Stomach smooth muscle (tissue), 2 donors: Measurements from ENCODE around the gene ZNF26.

Source experiments
- H3K27ac ChIP-seq: one replicate; pipeline ENCODE4 v1.7.0; 2013; ENCODE audit warnings: mild to moderate bottlenecking, low read length, inconsistent platforms
- H3K27me3 ChIP-seq, 2 donors: one replicate each; pipeline ENCODE4 v1.7.0; 2013; ENCODE audit warnings: low read length in 2 of 2; ENCODE audit not compliant: insufficient read depth in 2 of 2, control insufficient read depth in 1 of 2
- H3K36me3 ChIP-seq, 2 donors: one replicate each; pipeline ENCODE4 v1.7.0; 2013; ENCODE audit warnings: low read length in 2 of 2; ENCODE audit not compliant: control insufficient read depth in 2 of 2, insufficient read depth in 2 of 2
- H3K4me1 ChIP-seq: one replicate; pipeline ENCODE4 v1.7.0; 2013; ENCODE audit warnings: low read length; ENCODE audit not compliant: control insufficient read depth, insufficient read depth
- H3K4me3 ChIP-seq, 2 donors: one replicate each; pipeline ENCODE4 v1.7.0; 2013; ENCODE audit warnings: low read length in 2 of 2
- H3K9ac ChIP-seq, 2 donors: one replicate each; pipeline ENCODE4 v1.7.0; 2013; ENCODE audit warnings: low read length in 2 of 2, mild to moderate bottlenecking in 1 of 2
- H3K9me3 ChIP-seq, 2 donors: one replicate each; pipeline ENCODE4 v1.7.0; 2013; ENCODE audit warnings: low read length in 2 of 2; ENCODE audit not compliant: control insufficient read depth in 2 of 2
- donor health status: healthy.
- donor health status: Pancreatic carcinoma.

Gene ZNF26

GRCh38 chr12:133010657-133011297 is 24.6 kb downstream of the ZNF26 start:
- H3K36me3 ChIP-seq, result peaks cover 53% of the 10 kb centered on the region in 2 donors
- no peak overlapping the region for H3K27ac ChIP-seq
- H3K9me3 ChIP-seq, result peaks cover 38 to 39% of the 10 kb centered on the region in 2 donors
- H3K4me3 ChIP-seq, result peak overlapping the region in 1 of 2 donors; percentile 50
- H3K27me3 ChIP-seq, result no peaks in the 10 kb centered on the region
- H3K4me1 ChIP-seq, result no peaks in the 10 kb centered on the region
- H3K9ac ChIP-seq, result no peak overlapping the region

GRCh38 chr12:133023566-133023965 is 37.4 kb downstream of the ZNF26 start:
- no peak overlapping the region for H3K4me3 ChIP-seq
- H3K27ac ChIP-seq, result no peak overlapping the region
- no peaks in the 10 kb centered on the region for H3K27me3 ChIP-seq
- H3K4me1 ChIP-seq, result no peaks in the 10 kb centered on the region
- peaks cover 4 to 24% of the 10 kb centered on the region in 2 donors for H3K9me3 ChIP-seq
- H3K9ac ChIP-seq, result no peak overlapping the region
- peaks cover 0 to 3% of the 10 kb centered on the region in 2 donors for H3K36me3 ChIP-seq

GRCh38 chr12:133026996-133027395 is 40.8 kb downstream of the ZNF26 start:
- peaks cover 2 to 23% of the 10 kb centered on the region in 2 donors for H3K9me3 ChIP-seq

GRCh38 chr12:133037207-133038005 is 51.2 kb downstream of the ZNF26 start, which contains the start of gene ZNF84:
Gene ZNF84 (plus strand): TSS chr12:133037509. CDS start chr12:133041468, 3,959 bp downstream.
- peak within 1 kb of the TSS; percentile 80 to 86 for H3K4me3 ChIP-seq
- H3K9me3 ChIP-seq, result peaks cover 13 to 30% of the 10 kb centered on the region in 2 donors
- peak within 1 kb of the TSS; percentile 78 to 86 for H3K9ac ChIP-seq
- H3K36me3 ChIP-seq, result peaks cover 8 to 17% of the 10 kb centered on the region in 2 donors
- no peaks in the 10 kb centered on the region for H3K27me3 ChIP-seq
- H3K4me1 ChIP-seq, result peaks cover 4% of the 10 kb centered on the region
- peak within 1 kb of the TSS; percentile 83 for H3K27ac ChIP-seq

More at GRCh38 chr12:133026996-133027395, 40.8 kb downstream of the ZNF26 start:
- Histone ChIP-seq H3K4me3 (no peak overlapping the region), H3K36me3 (no peaks in the 10 kb centered on the region), H3K27ac (no peak overlapping the region), H3K27me3 (no peaks in the 10 kb centered on the region), H3K4me1 (no peaks in the 10 kb centered on the region), H3K9ac (no peak overlapping the region)

- H3K4me1 ChIP-seq, result peaks cover 4% of the 10 kb centered on the region
Measured at GRCh38 chr12:133038118-133038709, 52.0 kb downstream of the ZNF26 start.

GRCh38 chr12:133046698-133047097 is 60.5 kb downstream of the ZNF26 start:
- H3K4me1 ChIP-seq, result no peaks in the 10 kb centered on the region
- peaks cover 71 to 73% of the 10 kb centered on the region in 2 donors for H3K36me3 ChIP-seq
- no peak overlapping the region for H3K9ac ChIP-seq
- H3K9me3 ChIP-seq, result peaks cover 57 to 85% of the 10 kb centered on the region in 2 donors
- H3K27ac ChIP-seq, result no peak overlapping the region
- H3K4me3 ChIP-seq, result no peak overlapping the region
- no peaks in the 10 kb centered on the region for H3K27me3 ChIP-seq

More at GRCh38 chr12:133038118-133038709, 52.0 kb downstream of the ZNF26 start:
- H3K27me3 ChIP-seq, result no peaks in the 10 kb centered on the region
- peak overlapping the region; percentile 80 to 86 for H3K4me3 ChIP-seq
- peaks cover 19 to 35% of the 10 kb centered on the region in 2 donors for H3K9me3 ChIP-seq
- H3K9ac ChIP-seq, result peak overlapping the region; percentile 78 to 86
- peaks cover 14 to 22% of the 10 kb centered on the region in 2 donors for H3K36me3 ChIP-seq
- peak overlapping the region; percentile 83 for H3K27ac ChIP-seq

- Histone ChIP-seq H3K27me3 (no peaks in the 10 kb centered on the region), H3K9ac (no peak overlapping the region), H3K36me3 (peaks cover 28 to 45% of the 10 kb centered on the region in 2 donors), H3K4me3 (peak overlapping the region; percentile 16 to 40), H3K4me1 (no peaks in the 10 kb centered on the region), H3K9me3 (peaks cover 68 to 83% of the 10 kb centered on the region in 2 donors), H3K27ac (no peak overlapping the region)
Measured at GRCh38 chr12:133057446-133057845, 71.3 kb downstream of the ZNF26 start.

- H3K9ac ChIP-seq, result no peak overlapping the region
- H3K4me1 ChIP-seq, result no peaks in the 10 kb centered on the region
- H3K27me3 ChIP-seq, result no peaks in the 10 kb centered on the region
- H3K9me3 ChIP-seq, result peaks cover 69 to 80% of the 10 kb centered on the region in 2 donors
- peak overlapping the region in 1 of 2 donors; percentile 40 for H3K4me3 ChIP-seq
- H3K36me3 ChIP-seq, result peaks cover 19 to 35% of the 10 kb centered on the region in 2 donors
- H3K27ac ChIP-seq, result no peak overlapping the region
Measured at GRCh38 chr12:133058203-133059113, 72.3 kb downstream of the ZNF26 start.

GRCh38 chr12:133061954-133062353 is 75.8 kb downstream of the ZNF26 start:
- no peak overlapping the region for H3K9ac ChIP-seq
- H3K9me3 ChIP-seq, result peaks cover 78 to 85% of the 10 kb centered on the region in 2 donors
- peak overlapping the region in 1 of 2 donors; percentile 26 for H3K4me3 ChIP-seq
- no peak overlapping the region for H3K27ac ChIP-seq
- no peaks in the 10 kb centered on the region for H3K27me3 ChIP-seq
- H3K4me1 ChIP-seq, result no peaks in the 10 kb centered on the region
- H3K36me3 ChIP-seq, result peaks cover 9 to 20% of the 10 kb centered on the region in 2 donors

- Histone ChIP-seq H3K27ac (no peak overlapping the region), H3K4me1 (no peaks in the 10 kb centered on the region), H3K4me3 (peak overlapping the region in 1 of 2 donors; percentile 15), H3K9ac (no peak overlapping the region), H3K36me3 (peaks cover 0 to 9% of the 10 kb centered on the region in 2 donors), H3K9me3 (peaks cover 69 to 78% of the 10 kb centered on the region in 2 donors), H3K27me3 (no peaks in the 10 kb centered on the region)
Measured at GRCh38 chr12:133063556-133063955, 77.4 kb downstream of the ZNF26 start.
